GM10847 (cell line): ENCODE data around the gene BAIAP2.

Experiments
- POLR2A ChIP-seq: IDR thresholded peaks from 2 replicates; pipeline ENCODE4 v1.6.1; 2011; ENCODE audit not compliant: insufficient read length; ENCODE audit errors: extremely low read depth

Gene BAIAP2

DNA sequence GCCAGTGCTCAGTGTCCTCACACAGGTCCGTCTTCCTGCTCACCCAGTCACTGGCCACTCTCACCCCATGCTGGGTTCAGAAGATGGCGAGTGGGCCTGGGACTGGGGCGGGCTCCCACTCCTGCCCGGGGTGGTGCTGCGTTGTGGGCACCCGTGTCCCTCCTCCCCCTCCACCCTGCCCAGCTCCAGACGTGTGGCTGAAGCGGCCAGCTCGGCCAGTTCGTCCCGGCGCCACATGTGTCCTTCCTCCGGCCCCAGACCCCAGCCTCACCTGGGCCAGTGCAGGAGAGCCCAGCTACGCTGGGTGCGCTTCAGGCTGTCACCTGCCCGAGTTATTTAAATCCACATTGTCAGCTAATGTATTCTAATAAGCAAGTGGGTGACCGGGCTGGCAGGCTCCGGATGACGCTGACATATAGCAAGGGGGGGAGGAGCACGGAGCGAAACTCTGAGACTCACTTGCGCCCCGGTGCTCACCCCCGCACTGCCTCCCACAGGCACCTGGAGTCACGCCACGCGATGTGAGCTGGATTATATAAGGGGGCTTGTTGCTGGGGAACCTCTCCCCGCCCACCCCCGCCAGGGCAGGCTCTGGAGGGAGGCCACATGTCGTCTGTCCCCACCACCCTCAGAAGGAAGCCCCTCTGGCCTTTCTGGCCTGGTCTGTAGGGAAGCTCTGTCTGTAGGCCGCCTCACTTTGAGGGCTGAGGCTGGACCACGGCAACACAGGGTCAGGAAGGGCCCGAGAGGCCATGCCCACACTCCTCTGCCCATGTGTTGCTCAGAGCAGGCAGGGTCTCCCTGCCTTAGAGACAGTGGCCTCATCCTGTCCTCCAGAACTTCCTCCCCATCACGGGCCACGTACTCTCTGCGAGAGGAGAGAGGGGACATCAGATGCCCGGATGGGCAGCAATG, 7.1 kb upstream of the BAIAP2 start:
- TF ChIP-seq POLR2A: no peak

GRCh38 chr17:81028506-81028858, 6.5 kb upstream of the BAIAP2 start:
- TF ChIP-seq POLR2A: no peak

DNA sequence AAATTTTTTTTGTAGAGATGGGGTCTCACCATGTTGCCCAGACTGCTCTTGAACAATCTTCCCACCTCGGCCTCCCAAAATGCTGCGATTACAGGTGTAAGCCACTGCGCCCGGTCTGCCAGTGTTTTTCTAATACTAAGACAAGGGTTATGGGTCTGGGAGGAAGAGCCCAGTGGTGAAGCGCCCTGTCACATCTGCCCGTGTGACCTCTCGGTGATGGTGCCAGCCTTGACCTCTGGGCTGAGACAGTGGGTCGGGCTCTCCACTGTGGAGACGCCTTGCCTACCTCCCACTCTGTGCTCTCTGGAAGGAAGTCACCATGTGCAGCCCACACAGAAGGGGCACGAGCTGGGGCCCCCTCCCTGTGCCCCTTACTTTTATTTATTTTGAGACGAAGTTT, 5.1 kb upstream of the BAIAP2 start:
- TF ChIP-seq POLR2A: no peak

DNA sequence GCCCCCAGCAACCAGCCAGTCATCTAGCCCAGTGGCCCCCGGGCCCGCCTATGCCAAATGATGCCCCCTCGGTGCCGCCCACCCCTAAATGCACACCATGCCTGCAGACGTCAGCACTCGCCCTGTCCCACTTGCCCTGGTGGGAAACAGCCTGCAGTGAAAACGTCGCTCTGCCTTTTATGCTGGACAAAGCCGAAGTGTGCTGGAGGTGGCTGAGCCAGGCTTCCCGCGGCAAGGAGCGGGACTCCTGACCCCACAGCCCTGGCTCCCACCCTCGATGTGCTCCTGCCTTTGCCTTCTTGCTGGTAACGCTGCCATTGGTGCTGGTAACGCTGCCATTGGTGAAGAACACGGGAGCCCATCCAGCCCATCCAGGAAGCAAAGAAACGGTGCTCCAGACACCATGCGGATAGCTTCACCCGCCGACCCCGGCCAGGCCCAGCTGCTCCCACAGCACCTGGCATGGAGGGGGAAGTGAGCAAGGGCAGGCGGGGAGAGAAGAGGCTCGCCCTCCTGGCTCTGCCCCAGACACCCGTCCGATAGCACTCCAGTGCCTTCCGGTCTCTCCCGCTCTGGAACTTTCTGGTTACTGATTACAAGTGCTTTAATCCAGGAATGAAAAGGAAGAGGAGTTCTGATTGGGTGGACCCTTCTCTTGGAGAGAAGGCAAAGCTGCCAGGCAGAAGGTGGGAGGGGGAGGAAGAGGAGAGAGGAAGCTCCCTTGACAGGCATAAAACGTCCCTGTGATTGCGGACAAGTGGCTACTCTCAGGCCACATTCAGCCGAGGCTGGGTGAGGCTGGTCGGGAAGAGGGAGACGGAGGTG, 4.0 kb upstream of the BAIAP2 start:
- no peak for TF ChIP-seq POLR2A

DNA sequence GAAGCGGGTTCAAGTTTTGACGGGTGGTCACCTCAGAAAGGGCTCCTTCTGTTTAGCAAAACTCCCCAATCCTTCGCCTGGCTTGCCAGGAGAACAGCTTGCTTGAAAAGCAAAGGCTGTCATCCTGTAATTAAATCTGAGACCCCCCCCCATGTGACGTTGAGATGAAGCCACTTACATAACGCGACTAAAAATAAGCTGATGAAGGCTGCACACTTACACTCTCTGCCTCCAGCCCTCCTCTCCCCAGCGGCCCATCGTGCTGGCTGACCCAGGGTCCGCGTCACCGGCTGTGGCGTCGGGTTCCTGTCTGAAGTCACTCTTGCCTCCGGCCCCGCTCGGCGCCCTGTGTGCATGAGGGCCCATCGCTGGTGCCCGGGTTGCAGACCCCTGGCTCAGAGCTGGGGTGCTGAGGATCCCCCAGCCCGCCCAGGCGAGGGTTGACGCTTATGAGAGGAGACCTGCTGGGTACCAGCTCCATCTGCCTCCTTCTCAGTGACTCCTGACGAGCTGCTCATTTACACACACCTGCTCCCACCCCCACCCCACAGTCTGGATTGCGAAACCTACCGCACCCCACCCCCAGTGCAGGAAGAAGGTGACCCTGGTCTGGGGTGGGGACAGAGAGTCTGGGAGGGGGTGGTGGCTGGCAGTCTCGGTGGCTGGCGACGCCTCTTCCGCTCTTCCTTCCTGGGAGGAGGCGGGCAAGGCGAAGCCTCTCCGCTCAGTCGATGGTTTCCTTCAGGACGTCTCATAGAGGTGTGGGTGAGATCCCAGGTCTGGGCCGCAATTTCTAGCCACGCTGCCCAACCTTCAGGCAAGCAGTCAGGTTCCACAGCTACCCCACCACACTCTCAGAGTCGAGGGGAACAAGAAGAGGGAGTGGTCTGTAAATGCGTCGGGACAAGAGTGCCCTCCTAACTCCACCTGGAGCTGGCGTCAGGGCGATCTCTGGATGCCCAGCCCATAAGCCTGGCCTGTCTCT, 3.1 kb upstream of the BAIAP2 start:
- no peak for TF ChIP-seq POLR2A

GRCh38 chr17:81032641-81033480, 2.1 kb upstream of the BAIAP2 start:
- no peak for TF ChIP-seq POLR2A

- TF ChIP-seq POLR2A: no peak
These were observed 1.3 kb upstream of the BAIAP2 start for GRCh38 chr17:81033535-81034167.

- TF ChIP-seq POLR2A: no peak
These were observed 678 bp upstream of the BAIAP2 start for GRCh38 chr17:81034168-81034777.

DNA sequence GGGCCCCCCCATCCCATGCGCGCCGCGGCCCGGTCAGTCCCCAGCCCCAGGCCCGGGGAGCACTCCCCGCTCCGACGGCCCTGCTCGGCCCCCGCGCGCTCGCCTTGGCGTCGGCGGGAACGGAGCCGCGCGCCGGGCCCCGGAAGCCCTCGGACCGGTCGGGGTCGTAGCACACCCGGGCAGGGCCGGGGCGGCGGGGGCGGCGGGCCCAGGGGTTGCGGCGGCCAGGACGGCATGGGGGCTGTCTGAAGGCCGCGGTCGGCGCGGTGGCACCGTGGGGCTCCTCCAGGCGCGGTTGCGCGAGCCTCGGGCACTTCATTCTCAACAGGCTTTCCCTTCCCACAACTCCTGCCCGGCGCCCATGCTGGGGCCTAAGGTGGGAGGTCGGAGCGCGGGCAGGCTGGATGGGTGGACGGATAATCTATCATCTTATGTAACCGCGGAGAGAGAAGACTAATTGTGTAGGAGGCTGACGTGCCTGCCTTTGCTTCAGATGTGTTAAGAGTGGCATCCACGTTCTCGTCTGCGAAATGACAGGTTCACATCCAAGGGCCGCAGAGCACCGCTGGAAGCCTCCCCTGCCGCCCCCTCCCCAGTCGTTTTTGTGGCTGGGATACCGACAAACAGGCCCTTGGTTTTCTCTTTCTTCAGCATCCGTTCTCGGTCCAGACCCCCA, 708 bp downstream of the BAIAP2 start:
- TF ChIP-seq POLR2A: no peak

- no peak for TF ChIP-seq POLR2A
These were observed 1.4 kb downstream of the BAIAP2 start for GRCh38 chr17:81036197-81036941.

- no peak for TF ChIP-seq POLR2A
These were observed 2.3 kb downstream of the BAIAP2 start for GRCh38 chr17:81037026-81037797.
